ENCODE results near the gene ZNF219. TPM values are rescaled to one million over a fixed set of nuclear protein-coding genes. Genes with fewer than 3 reads are reported as not detected.

ZNF219 gene
- total RNA-seq, 1 donor from 2014 or later: 23.9 TPM

- TF ChIP-seq, protein P1, sequence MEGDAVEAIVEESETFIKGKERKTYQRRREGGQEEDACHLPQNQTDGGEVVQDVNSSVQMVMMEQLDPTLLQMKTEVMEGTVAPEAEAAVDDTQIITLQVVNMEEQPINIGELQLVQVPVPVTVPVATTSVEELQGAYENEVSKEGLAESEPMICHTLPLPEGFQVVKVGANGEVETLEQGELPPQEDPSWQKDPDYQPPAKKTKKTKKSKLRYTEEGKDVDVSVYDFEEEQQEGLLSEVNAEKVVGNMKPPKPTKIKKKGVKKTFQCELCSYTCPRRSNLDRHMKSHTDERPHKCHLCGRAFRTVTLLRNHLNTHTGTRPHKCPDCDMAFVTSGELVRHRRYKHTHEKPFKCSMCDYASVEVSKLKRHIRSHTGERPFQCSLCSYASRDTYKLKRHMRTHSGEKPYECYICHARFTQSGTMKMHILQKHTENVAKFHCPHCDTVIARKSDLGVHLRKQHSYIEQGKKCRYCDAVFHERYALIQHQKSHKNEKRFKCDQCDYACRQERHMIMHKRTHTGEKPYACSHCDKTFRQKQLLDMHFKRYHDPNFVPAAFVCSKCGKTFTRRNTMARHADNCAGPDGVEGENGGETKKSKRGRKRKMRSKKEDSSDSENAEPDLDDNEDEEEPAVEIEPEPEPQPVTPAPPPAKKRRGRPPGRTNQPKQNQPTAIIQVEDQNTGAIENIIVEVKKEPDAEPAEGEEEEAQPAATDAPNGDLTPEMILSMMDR (IDR thresholded peaks at IDR 0.05): no peak
- H3K36me3 Mint-ChIP-seq (ENCODE audit: low read depth): no peaks in the 10 kb centered on the region
- H3K27ac Mint-ChIP-seq (ENCODE audit: unreplicated experiment): no peak overlapping the region
- DNase-seq (ENCODE audit: low spot score): no peak
- no peaks in the 10 kb centered on the region for H3K9me3 Mint-ChIP-seq (ENCODE audit: low read depth)
- no peak overlapping the region for H3K4me3 Mint-ChIP-seq (ENCODE audit: unreplicated experiment)
- H3K4me1 Mint-ChIP-seq (ENCODE audit: low read depth): peaks cover 23% of the 10 kb centered on the region
- no peaks in the 10 kb centered on the region for H3K27me3 Mint-ChIP-seq (ENCODE audit: low read depth)
Measured at GRCh38 chr14:21054123-21054767, 44.2 kb downstream of the ZNF219 start.

- peaks cover 24% of the 10 kb centered on the region for H3K4me1 Mint-ChIP-seq (ENCODE audit: low read depth)
- H3K27me3 Mint-ChIP-seq (ENCODE audit: low read depth): no peaks in the 10 kb centered on the region
- no peaks in the 10 kb centered on the region for H3K9me3 Mint-ChIP-seq (ENCODE audit: low read depth)
- DNase-seq (ENCODE audit: low spot score): no peak
- H3K36me3 Mint-ChIP-seq (ENCODE audit: low read depth): no peaks in the 10 kb centered on the region
- TF ChIP-seq, protein P1 (IDR thresholded peaks at IDR 0.05): no peak
- H3K4me3 Mint-ChIP-seq (ENCODE audit: unreplicated experiment): no peak overlapping the region
- no peak overlapping the region for H3K27ac Mint-ChIP-seq (ENCODE audit: unreplicated experiment)
Measured at GRCh38 chr14:21053184-21054122, 45.0 kb downstream of the ZNF219 start.

- Mint-ChIP-seq H3K4me3 (ENCODE audit: unreplicated experiment) (no peak overlapping the region), H3K27ac (ENCODE audit: unreplicated experiment) (no peak overlapping the region), H3K27me3 (ENCODE audit: low read depth) (no peaks in the 10 kb centered on the region), H3K9me3 (ENCODE audit: low read depth) (no peaks in the 10 kb centered on the region), H3K36me3 (ENCODE audit: low read depth) (no peaks in the 10 kb centered on the region), H3K4me1 (ENCODE audit: low read depth) (peaks cover 15% of the 10 kb centered on the region)
- no peak for DNase-seq (ENCODE audit: low spot score)
- TF ChIP-seq, protein P1 (IDR thresholded peaks at IDR 0.05): no peak
Measured at GRCh38 chr14:21050597-21050996, 47.9 kb downstream of the ZNF219 start.

- TF ChIP-seq, protein P1 (IDR thresholded peaks at IDR 0.05): no peak
- Mint-ChIP-seq H3K9me3 (ENCODE audit: low read depth) (no peaks in the 10 kb centered on the region), H3K4me1 (ENCODE audit: low read depth) (peaks cover 15% of the 10 kb centered on the region), H3K27me3 (ENCODE audit: low read depth) (peaks cover 5% of the 10 kb centered on the region), H3K36me3 (ENCODE audit: low read depth) (no peaks in the 10 kb centered on the region), H3K27ac (ENCODE audit: unreplicated experiment) (peak overlapping the region; percentile 49), H3K4me3 (ENCODE audit: unreplicated experiment) (no peak overlapping the region)
- DNase-seq (ENCODE audit: low spot score): no peak
Measured at GRCh38 chr14:21049271-21049673, 49.2 kb downstream of the ZNF219 start.

DNA sequence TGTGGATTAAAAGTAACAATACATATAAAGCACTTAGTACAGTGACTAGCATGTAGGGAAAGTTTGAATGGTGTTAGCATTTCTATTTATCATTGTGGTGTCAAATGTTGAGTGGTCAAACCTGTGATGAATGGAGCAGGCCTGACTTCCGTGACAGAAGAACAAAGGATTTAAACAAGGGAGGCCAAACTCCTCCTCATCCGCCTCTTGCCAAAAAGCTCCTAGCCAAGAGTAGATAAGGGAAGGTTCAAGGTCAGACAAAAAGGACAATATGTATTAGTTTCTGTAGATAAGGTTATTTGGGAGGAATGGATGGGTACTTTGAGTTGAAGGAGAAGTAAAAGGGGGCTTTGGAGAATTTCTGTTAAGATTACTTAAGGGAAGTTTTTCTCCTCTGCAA, 49.8 kb downstream of the ZNF219 start:
- H3K9me3 Mint-ChIP-seq (ENCODE audit: low read depth): no peaks in the 10 kb centered on the region
- peaks cover 16% of the 10 kb centered on the region for H3K4me1 Mint-ChIP-seq (ENCODE audit: low read depth)
- peaks cover 5% of the 10 kb centered on the region for H3K27me3 Mint-ChIP-seq (ENCODE audit: low read depth)
- no peak overlapping the region for H3K4me3 Mint-ChIP-seq (ENCODE audit: unreplicated experiment)
- TF ChIP-seq, protein P1 (IDR thresholded peaks at IDR 0.05): no peak
- no peak for DNase-seq (ENCODE audit: low spot score)
- peak overlapping the region; percentile 64 for H3K27ac Mint-ChIP-seq (ENCODE audit: unreplicated experiment)
- H3K36me3 Mint-ChIP-seq (ENCODE audit: low read depth): no peaks in the 10 kb centered on the region
